Liver (tissue), 3 donors: Measurements from ENCODE around the gene UBASH3A.

Experiments
- FOXA1 ChIP-seq: IDR thresholded peaks from 2 replicates; pipeline ENCODE4 v1.6.1; 2016; ENCODE audit warnings: antibody characterized with exemption
- SP1 ChIP-seq: IDR thresholded peaks from 2 replicates; pipeline ENCODE4 v1.6.1; 2018; ENCODE audit warnings: antibody characterized with exemption, mild to moderate bottlenecking
- TF ChIP-seq, protein P1 (sequence below): fragments of 150-350 bp; IDR thresholded peaks from 2 replicates; pipeline ENCODE4 v1.5.1; 2017; ENCODE audit warnings: improper control_type of control experiment, low read depth, low read length; ENCODE audit not compliant: missing input control
- donor health status: healthy.
- donor health status: healthy.

DNA sequence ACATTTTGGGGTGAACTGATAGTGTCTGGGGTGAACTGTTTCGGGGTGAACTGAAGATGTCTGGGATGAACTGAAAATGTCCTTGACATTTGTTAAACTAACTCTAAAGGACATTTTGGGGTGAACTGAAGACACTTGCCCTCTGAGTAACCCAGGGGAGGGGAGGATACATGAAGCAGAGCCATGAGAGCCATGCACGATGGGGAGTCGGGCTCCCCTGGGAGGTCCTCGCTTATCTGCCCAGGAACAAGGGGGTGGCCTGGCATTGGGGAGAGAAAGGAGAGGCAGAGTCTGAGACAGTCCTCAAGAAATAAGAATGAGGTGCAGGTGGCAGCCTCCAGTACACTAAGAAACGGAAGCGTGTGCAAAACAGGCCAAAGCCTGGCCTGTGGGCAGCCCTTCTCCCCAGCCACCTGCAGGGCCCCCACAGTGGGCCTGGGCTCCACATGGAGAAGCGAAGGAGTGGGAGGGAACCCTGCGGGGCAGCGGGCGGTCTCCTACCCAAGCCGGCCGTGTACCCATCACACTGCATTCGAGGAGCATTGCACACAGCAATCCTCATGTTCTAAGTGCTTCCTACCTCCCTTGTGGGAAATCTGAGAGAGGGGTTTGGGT lies 68.1 kb downstream of the UBASH3A start:
- TF ChIP-seq, protein P1, sequence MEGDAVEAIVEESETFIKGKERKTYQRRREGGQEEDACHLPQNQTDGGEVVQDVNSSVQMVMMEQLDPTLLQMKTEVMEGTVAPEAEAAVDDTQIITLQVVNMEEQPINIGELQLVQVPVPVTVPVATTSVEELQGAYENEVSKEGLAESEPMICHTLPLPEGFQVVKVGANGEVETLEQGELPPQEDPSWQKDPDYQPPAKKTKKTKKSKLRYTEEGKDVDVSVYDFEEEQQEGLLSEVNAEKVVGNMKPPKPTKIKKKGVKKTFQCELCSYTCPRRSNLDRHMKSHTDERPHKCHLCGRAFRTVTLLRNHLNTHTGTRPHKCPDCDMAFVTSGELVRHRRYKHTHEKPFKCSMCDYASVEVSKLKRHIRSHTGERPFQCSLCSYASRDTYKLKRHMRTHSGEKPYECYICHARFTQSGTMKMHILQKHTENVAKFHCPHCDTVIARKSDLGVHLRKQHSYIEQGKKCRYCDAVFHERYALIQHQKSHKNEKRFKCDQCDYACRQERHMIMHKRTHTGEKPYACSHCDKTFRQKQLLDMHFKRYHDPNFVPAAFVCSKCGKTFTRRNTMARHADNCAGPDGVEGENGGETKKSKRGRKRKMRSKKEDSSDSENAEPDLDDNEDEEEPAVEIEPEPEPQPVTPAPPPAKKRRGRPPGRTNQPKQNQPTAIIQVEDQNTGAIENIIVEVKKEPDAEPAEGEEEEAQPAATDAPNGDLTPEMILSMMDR = no peak
- TF ChIP-seq SP1 (no peak), FOXA1 (no peak)
